Calu3 (cell line): Measurements from ENCODE around the gene LRPAP1. TPM values are rescaled to one million over a fixed set of nuclear protein-coding genes. Genes with fewer than 3 reads are reported as not detected.

Experiments
- BruUV-seq: library from RNA; stranded (reverse); fragments of 400-500 nt; replicated peaks from 2 replicates; lab custom pipeline; 2021; lab: Mats Ljungman, UMichigan
- CTCF ChIA-PET: fragments of 300-600 bp; sonication (Branson Sonifier 250); formaldehyde crosslinking; loops from one replicate; lab custom pipeline; 2022; ENCODE audit warnings: antibody characterized with exemption; lab: Charles Lee
- DNase-seq: peaks from one replicate; pipeline ENCODE4 v3.0.0; 2022
- H3K27ac Mint-ChIP-seq: one replicate; pipeline ENCODE4 v1.8.0; 2022; ENCODE audit warnings: mixed read lengths; ENCODE audit not compliant: unreplicated experiment
- H3K27me3 Mint-ChIP-seq: one replicate; pipeline ENCODE4 v1.8.0; 2022; ENCODE audit warnings: mixed read lengths; ENCODE audit not compliant: unreplicated experiment
- H3K36me3 Mint-ChIP-seq: one replicate; pipeline ENCODE4 v1.8.0; 2022; ENCODE audit warnings: mild to moderate bottlenecking, moderate library complexity, mixed read lengths; ENCODE audit not compliant: insufficient read depth, unreplicated experiment
- H3K4me1 Mint-ChIP-seq: one replicate; pipeline ENCODE4 v1.8.0; 2022; ENCODE audit warnings: mild to moderate bottlenecking, low read depth, mixed read lengths; ENCODE audit not compliant: unreplicated experiment
- H3K4me3 Mint-ChIP-seq: one replicate; pipeline ENCODE4 v1.8.0; 2022; ENCODE audit warnings: mild to moderate bottlenecking, low read depth, moderate library complexity, mixed read lengths; ENCODE audit not compliant: unreplicated experiment
- H3K9me3 Mint-ChIP-seq: one replicate; pipeline ENCODE4 v1.8.0; 2022; ENCODE audit warnings: low read depth, mixed read lengths; ENCODE audit not compliant: unreplicated experiment
- CTCF ChIP-seq: fragments of 200-600 bp; IDR thresholded peaks from one replicate; pipeline ENCODE4 v1.8.0; 2022; ENCODE audit warnings: antibody characterized with exemption; ENCODE audit not compliant: unreplicated experiment
- intact Hi-C: fragments of 100-400 bp; cut with micrococcal nuclease; formaldehyde crosslinking; loops from one replicate; pipeline ENCODE4 v1.10.0; 2022; ENCODE audit not compliant: unreplicated experiment
- total RNA-seq: library from RNA; stranded (reverse); gene quantifications from 2 replicates; pipeline ENCODE4 v1.2.3, GENCODE V29; 2022

LRPAP1 gene
- total RNA-seq, 1 experiment from 2014 or later = 88.5 TPM

GRCh38 chr4:3497523-3498389 is 34.5 kb downstream of the LRPAP1 start:
- no TSS peak for BruUV-seq
- TF ChIP-seq CTCF = no peak

GRCh38 chr4:3497095-3497494 is 35.1 kb downstream of the LRPAP1 start:
- no peaks in the 10 kb centered on the region for H3K4me1 Mint-ChIP-seq
- no peak for DNase-seq
- no peak overlapping the region for H3K4me3 Mint-ChIP-seq
- no TSS peak for BruUV-seq
- no peaks in the 10 kb centered on the region for H3K27me3 Mint-ChIP-seq
- TF ChIP-seq CTCF = no peak
- intact Hi-C loops = no loop called here
- CTCF ChIA-PET = no interaction called here
- no peak overlapping the region for H3K27ac Mint-ChIP-seq
- H3K9me3 Mint-ChIP-seq = no peaks in the 10 kb centered on the region
- H3K36me3 Mint-ChIP-seq = peaks cover 13% of the 10 kb centered on the region

More at GRCh38 chr4:3497523-3498389, 34.5 kb downstream of the LRPAP1 start:
- CTCF ChIA-PET = no interaction called here
- H3K27ac Mint-ChIP-seq = no peak overlapping the region
- no peaks in the 10 kb centered on the region for H3K4me1 Mint-ChIP-seq
- H3K4me3 Mint-ChIP-seq = no peak overlapping the region
- intact Hi-C loops = no loop called here
- H3K27me3 Mint-ChIP-seq = no peaks in the 10 kb centered on the region
- DNase-seq = no peak
- H3K9me3 Mint-ChIP-seq = no peaks in the 10 kb centered on the region
- H3K36me3 Mint-ChIP-seq = peaks cover 13% of the 10 kb centered on the region

GRCh38 chr4:3496021-3496420 is 36.2 kb downstream of the LRPAP1 start:
- CTCF ChIA-PET = no interaction called here
- no TSS peak for BruUV-seq
- Mint-ChIP-seq H3K9me3 (no peaks in the 10 kb centered on the region), H3K4me1 (no peaks in the 10 kb centered on the region), H3K27me3 (no peaks in the 10 kb centered on the region), H3K27ac (no peak overlapping the region), H3K4me3 (no peak overlapping the region), H3K36me3 (peaks cover 13% of the 10 kb centered on the region)
- intact Hi-C loops = no loop called here
- no peak for TF ChIP-seq CTCF
- no peak for DNase-seq

- Mint-ChIP-seq H3K9me3 (no peaks in the 10 kb centered on the region), H3K27me3 (no peaks in the 10 kb centered on the region), H3K4me1 (no peaks in the 10 kb centered on the region), H3K27ac (no peak overlapping the region), H3K36me3 (peaks cover 13% of the 10 kb centered on the region), H3K4me3 (no peak overlapping the region)
- TF ChIP-seq CTCF = no peak
- intact Hi-C loops = no loop called here
- CTCF ChIA-PET = no interaction called here
- DNase-seq = no peak
- BruUV-seq = no TSS peak
These were observed 36.8 kb downstream of the LRPAP1 start for GRCh38 chr4:3495204-3495975.
